T-helper 1 cell treated with Interleukin-12 subunit alpha and Interleukin-12 subunit beta and Interleukin-4 antibody, amounts not matched to agents 30 ng/mL and 1 ng/mL, for 36 hours (primary cell): ENCODE results near the gene CLMP. TPM values are rescaled to one million over a fixed set of nuclear protein-coding genes. Genes with fewer than 3 reads are reported as not detected.
"Not testable (repeated sequence)": the region's sequence is repeated elsewhere in the genome, so short reads cannot be mapped to it uniquely, and the experiment has no call there.

Experiments
- intact Hi-C: fragments of 100-400 bp; cut with micrococcal nuclease; formaldehyde crosslinking; loops from one replicate; pipeline ENCODE4 v1.15.1; 2024
- total RNA-seq: library from RNA; stranded (reverse); gene quantifications from 2 replicates; pipeline ENCODE4 v1.2.3, GENCODE V29; 2022

CLMP gene
- total RNA-seq, 1 donor from 2014 or later = 0.91 TPM

DNA sequence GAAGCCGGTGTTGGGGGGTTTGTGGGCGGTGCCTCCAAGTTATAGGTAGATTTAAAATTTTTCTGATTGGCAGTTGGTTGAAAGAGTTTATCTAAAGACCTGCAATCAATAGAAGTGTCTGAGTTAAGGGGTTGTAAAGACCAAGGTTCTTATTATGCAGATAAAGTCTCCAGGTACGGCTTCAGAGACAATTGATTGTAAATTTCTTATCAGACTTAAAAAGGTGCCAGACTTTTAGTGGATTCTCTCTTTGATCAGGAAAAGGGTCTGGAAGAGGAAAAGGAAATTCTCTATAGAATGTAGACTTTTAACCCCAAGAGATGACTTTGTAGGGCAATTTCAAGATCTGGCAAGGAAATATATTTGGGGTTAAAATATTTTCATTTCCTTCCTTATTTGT is 25.2 kb downstream of the CLMP start:
- intact Hi-C loops = no loop called here

DNA sequence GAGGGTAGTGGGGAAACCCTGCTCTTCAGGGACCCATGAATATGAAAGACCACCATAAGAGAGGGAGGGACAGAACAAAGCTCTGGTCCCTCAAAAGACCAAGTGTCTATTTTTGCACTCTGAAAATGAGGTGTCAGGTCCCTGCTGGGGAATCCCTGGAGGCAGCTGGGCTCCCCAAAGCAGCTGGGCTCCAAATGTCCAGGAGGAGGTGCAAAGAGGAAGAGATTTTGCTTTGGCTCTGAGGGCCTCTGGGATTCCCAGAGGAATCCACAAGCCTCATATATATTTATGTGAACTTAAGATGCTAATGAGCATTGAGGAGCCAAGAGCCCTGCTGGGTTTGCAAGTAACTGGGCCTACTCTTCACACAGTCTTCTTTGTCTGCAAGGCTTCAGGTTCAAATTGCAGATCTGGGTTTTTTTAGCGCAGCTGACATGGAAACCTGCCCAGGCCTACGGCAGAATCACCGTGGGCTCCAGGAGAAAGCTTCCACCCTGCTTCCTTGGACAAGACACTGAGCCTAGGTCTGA is 26.0 kb downstream of the CLMP start:
- intact Hi-C loops = no loop called here

DNA sequence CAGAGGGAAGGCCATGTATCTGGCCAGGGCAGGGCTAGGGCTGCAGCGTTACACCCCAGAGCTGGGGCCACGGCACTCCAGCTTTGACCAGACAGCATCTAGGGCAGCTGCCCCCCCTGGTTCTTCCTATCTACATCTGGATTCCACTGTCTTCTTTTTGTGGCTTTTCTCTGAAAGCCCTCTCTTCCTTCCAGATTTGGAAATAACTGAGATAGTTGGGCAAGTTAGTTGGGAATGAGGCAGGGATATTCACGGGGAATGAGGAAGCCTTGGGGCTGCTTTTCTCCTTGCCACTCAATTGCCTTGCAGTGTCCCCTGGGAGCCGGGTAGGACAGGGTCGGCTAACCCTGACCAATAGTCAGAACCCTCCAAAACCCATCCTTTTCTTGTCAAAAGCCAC is 26.8 kb downstream of the CLMP start:
- intact Hi-C loops = no loop called here

GRCh38 chr11:123166071-123166559 is 28.9 kb downstream of the CLMP start:
- intact Hi-C loops = loop anchor here (1.0 kb wide), 1 partner anchor 81 kb away; no protein-coding TSS in a partner anchor

GRCh38 chr11:123164732-123165450 is 30.2 kb downstream of the CLMP start:
- intact Hi-C loops = no loop called here

DNA sequence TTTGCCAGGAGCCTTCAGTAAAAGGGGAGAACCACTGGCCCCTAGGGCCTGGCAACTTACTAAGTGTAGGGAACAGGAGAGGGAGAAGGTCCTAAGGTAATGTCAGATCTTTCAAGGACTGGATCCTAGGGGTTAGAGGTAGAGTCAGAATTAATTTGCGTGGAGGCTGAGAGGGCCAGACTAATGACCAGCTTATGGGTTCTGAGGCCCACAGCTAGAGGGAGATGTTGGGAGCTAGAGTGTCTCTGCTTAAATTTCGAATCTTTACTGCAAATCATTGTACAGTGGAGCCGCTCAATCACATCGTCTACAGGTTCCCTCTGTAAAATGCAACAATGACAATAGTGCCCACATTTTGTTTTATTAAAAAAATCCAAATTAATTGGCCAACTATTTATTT is 31.4 kb downstream of the CLMP start:
- intact Hi-C loops = no loop called here

DNA sequence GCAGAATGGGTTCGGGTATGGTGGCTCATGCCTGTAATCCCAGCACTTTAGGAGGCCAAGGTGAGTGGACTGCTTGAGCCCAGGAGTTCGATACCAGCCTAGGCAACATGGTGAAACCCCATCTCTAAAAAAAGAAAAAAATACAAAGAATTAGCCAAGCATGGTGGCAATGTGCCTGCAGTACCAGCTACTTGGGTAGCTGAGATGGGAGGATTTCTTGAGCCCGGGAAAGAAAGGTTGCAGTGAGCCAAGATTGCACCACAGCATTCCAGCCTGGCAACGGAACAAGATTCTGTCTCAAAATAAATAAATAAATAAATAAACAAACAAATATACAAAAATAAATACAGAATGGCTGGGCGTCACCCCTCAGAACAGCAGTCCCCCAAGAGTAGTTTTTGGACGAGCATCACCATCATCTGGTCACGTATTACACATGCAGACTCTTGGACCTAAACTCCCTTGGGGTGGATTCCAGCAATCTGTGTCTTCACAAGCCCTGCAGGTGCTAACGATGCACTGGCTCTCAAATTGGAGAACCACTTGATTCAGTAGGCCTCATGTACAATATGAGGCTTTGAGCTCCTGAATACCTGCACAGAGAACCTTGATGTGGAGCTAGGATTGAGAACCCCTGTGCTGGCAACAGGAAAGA is 33.5 kb downstream of the CLMP start:
- intact Hi-C loops = no loop called here

DNA sequence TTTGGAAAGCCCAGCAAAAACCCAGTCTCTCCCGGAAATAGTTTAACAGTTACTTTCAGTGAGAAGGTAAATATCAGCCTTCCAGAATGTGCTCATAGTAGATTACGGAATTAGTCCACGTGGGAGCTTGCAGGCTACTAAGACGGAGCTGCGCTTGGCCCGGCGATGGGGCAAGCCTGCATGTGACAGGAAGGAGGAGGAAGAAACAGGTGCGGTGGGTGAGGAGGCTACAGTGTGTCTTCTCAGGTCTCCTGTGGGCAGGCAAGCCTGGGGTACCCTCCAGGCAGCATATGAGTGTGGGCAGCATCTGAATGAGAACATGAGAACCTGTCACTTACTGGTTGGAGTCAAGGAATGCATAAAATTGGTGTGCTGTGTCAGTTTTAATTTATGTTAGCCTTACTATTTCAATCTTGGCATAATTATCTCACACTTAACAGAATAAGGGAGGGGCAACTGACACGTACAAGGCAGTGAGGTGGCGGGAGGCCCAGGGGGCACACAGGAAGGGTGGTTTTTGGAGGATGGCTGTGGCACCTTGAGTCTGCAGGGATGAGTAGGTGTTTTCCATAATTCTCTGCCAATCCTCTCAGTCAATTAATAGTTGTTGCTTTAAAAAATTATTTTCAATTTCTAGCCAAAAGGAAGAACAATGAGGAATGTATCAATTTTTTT is 35.7 kb downstream of the CLMP start:
- intact Hi-C loops = no loop called here

GRCh38 chr11:123158033-123159003 is 36.7 kb downstream of the CLMP start:
- intact Hi-C loops = no loop called here

DNA sequence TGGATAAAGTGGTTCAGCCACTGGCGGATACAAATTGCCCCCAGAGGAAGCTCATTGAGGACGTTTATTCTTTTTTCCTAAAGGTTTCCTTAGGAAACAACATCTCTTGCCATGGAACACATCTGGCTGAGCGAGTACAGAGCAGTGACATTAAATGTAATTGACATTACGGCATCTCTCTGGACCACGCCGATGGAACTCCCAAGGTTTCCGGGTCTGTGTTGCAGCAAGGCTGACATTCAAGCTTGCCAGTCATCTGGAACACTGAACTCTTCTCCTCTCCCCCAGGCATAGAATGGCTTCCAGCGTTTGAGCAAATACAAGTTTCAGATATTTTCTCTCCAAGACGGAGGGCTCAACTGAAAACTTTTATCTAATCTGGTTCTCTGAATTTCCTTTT is 42.1 kb downstream of the CLMP start:
- intact Hi-C loops = no loop called here

- intact Hi-C loops = not testable (repeated sequence)
Observed at GRCh38 chr11:123152346-123152745, 42.7 kb downstream of the CLMP start.

- intact Hi-C loops = no loop called here
Observed at GRCh38 chr11:123151796-123152195, 43.3 kb downstream of the CLMP start.

DNA sequence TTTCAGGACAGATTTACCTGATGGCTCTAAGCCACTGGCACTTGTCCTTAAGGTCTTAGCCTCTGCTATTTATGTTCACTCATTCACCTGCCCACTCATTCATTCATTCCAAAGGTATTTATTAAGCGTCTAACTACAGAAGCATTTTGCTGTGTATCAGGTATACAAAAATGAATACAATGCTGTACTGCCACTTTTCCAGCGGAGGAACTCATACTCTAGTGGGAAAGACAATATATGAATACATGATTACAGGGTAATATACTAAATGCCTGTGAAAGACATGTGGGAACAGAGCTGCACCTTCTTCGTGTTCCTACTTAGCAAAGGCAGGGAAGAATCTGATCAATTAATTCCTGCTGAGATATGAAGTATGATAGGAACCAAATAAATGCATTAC is 43.7 kb downstream of the CLMP start:
- intact Hi-C loops = no loop called here

- intact Hi-C loops = no loop called here
Observed at GRCh38 chr11:123150882-123151281, 44.2 kb downstream of the CLMP start.

GRCh38 chr11:123148965-123149364 is 46.1 kb downstream of the CLMP start:
- intact Hi-C loops = no loop called here

GRCh38 chr11:123145661-123146060 is 49.4 kb downstream of the CLMP start:
- intact Hi-C loops = no loop called here

DNA sequence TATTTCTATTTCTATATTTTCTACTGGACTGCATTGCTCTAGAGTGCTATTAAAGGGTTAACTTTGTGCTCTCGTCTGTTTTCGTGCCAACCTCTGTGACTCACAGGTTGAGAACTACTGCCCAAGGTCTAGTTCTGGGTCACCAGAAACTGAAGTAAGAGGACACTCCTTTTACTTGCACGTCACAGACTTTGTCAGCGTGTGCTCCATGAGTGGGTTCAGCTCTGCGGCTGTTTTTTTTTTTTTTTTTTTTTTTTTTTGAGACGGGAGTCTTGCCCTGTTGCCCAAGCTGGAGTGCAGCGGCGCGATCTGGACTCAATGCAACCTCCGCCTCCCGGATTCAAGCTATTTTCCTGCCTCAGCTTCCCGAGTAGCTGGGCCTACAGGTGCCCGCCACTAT is 49.8 kb downstream of the CLMP start:
- intact Hi-C loops = no loop called here

DNA sequence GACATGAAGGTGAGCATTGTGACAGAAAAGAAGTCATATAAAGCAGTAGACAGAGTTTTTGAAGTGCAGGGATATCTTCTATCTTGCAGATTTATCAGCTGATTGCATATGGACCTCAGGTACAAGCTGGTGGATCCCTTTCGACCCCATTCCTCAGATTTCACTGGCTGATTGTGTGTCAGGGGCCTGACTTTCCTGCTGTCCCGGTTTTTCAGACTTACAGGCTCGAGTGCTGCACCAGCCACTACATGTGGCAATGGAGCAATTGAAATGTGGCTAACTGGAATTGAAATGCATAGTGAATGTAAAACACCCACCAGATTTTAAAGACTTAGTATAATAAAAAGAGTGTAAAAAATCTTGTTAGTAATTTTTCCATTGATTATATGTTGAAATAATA is 50.3 kb downstream of the CLMP start:
- intact Hi-C loops = no loop called here

GRCh38 chr11:123143921-123144320 is 51.1 kb downstream of the CLMP start:
- intact Hi-C loops = no loop called here

GRCh38 chr11:123143476-123143875 is 51.6 kb downstream of the CLMP start:
- intact Hi-C loops = no loop called here

DNA sequence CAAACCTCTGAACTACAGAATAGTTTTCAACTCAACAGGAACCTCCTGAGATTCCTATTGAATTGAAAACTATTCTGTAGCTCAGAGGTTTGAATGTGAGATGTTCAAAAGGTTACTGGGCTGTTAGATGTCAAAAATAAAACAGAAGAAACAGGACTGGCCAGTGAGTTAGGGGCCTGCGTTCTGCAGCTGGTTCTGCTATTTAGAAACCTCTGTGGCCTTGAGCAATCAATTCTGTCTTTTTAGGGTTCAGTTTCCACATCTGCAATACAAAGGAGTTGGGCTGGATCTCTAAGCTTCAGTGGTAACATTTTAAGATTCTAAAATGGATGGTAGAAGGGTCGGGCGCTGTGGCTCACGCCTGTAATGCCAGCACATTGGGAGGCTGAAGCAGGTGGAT is 55.8 kb downstream of the CLMP start:
- intact Hi-C loops = no loop called here
